ENCODE measurements around the gene CYB5RL. TPM values are rescaled to one million over a fixed set of nuclear protein-coding genes. Genes with fewer than 3 reads are reported as not detected.
A peak's percentile ranks its signal among the peaks of the same experiment; 100 is the strongest.

The CYB5RL gene
- total and polyA plus RNA-seq, 2 of the 8 experiments (the other 6 are each of a cell fraction or from before 2014, with no cell fraction given) = 13.2 to 14.1 TPM

DNA sequence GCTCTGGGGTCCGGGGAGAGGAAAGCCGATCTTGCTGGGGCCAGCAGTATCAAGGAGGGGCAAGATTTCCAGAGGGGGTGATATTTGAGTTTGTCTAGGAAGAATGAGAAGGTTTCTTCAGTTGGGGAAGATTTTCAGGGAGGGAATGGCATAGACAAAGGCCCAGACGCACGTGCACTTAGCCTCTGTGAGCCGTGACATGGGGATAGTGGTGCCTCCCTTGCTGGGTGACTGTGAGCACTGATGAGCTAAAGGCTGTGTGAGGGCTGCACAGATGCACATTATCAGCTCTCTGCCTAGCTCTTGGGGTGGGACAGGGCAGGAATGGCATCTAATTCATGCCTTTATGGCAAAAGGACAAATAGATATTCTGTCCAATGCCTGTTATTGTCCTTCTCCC is 48.8 kb downstream of the CYB5RL start:
- Histone ChIP-seq H3K9ac (replicated peaks in 1 of 4; ENCODE audit: extremely low read depth in 1 of 4, low read depth in 3 of 4, low read length in 3 of 4) (no peak overlapping the region), H2AFZ (ENCODE audit: low read length) (no peak overlapping the region), H4K20me1 (replicated peaks in 1 of 2; ENCODE audit: control insufficient read depth in 1 of 2, insufficient read depth in 2 of 2, low read length in 2 of 2) (no peaks in the 10 kb centered on the region), H4K5ac (ENCODE audit: insufficient read length, low read depth, low read length) (no peak overlapping the region), H3K79me2 (ENCODE audit: control insufficient read depth in 1 of 2, insufficient read depth in 2 of 2, low read length in 2 of 2) (no peaks in the 10 kb centered on the region), H2BK120ac (replicated peaks; ENCODE audit: low read depth, low read length) (no peak overlapping the region), H3K23me2 (ENCODE audit: low read depth, low read length) (no peaks in the 10 kb centered on the region; the same call in 1 of the 2 replicates), H3K4me1 (replicated peaks in 1 of 4; ENCODE audit: control insufficient read depth in 3 of 4, insufficient read depth in 4 of 4, low read length in 3 of 4) (no peaks in the 10 kb centered on the region; a peak in 2 of 7 replicates), H2BK20ac (ENCODE audit: low read length) (no peak overlapping the region), H3K9me3 (ENCODE audit: insufficient read depth in 2 of 2, low read depth in 1 of 2, low read length in 1 of 2) (no peaks in the 10 kb centered on the region), H3K36me3 (ENCODE audit: control insufficient read depth in 2 of 4, insufficient read depth in 4 of 4, low read length in 3 of 4) (no peaks in the 10 kb centered on the region), H2AK5ac (ENCODE audit: low read depth, low read length) (no peak overlapping the region), H3K4me2 (ENCODE audit: insufficient read depth in 1 of 2, low read depth in 2 of 2, low read length in 2 of 2) (no peak overlapping the region), H3K27me3 (replicated peaks in 1 of 4; ENCODE audit: control insufficient read depth in 3 of 4, extremely low read depth in 1 of 4, insufficient read depth in 3 of 4, low read length in 3 of 4) (no peaks in the 10 kb centered on the region), H3K23ac (ENCODE audit: insufficient read length) (no peak overlapping the region), H2BK5ac (ENCODE audit: low read depth, low read length) (no peak overlapping the region), H3K4ac (replicated peaks; ENCODE audit: insufficient read length, low read depth, low read length) (no peak overlapping the region), H2BK15ac (ENCODE audit: low read length) (no peak overlapping the region), H3K14ac (ENCODE audit: insufficient read length) (no peak overlapping the region), H3K79me1 (ENCODE audit: low read depth, low read length) (no peaks in the 10 kb centered on the region; the same call in 1 of the 2 replicates), H2BK12ac (ENCODE audit: low read depth, low read length) (0 out of 2 replicates have a peak overlapping the region, but pooled peaks have one; percentile 43), H3K56ac (replicated peaks; ENCODE audit: insufficient read length, low read depth, low read length) (no peak overlapping the region), H3K4me3 (ENCODE audit: extremely low read depth in 1 of 4, insufficient read depth in 2 of 4, low read depth in 3 of 4, low read length in 4 of 4) (no peak overlapping the region), H3K18ac (ENCODE audit: extremely low read depth, low read length) (no peak overlapping the region), H3K27ac (ENCODE audit: low read depth, low read length) (no peak overlapping the region), H4K91ac (replicated peaks; ENCODE audit: insufficient read length, low read length) (no peak overlapping the region), H4K8ac (ENCODE audit: extremely low read depth, insufficient read depth, low read length) (no peak overlapping the region; the same call in 1 of the 2 replicates)
- ChIA-PET CTCF (ENCODE audit: partially characterized antibody) (interaction anchor here (1.0 to 2.0 kb wide), 3 partner anchors 12 to 30 kb away, joined by 3 to 6 read pairs (median 3); no protein-coding TSS in a partner anchor), POLR2A (ENCODE audit: partially characterized antibody) (no interaction called here)
- 97% methylated on average over 5 of the region's 5 CpGs; no CpG with 5 or more reads in 1 of the 2 experiments for WGBS, 2 experiments (ENCODE audit: extremely low coverage in 1 of 2, insufficient coverage in 1 of 2, insufficient read length in 1 of 2, insufficient replicate concordance in 2 of 2, low coverage in 1 of 2, low lambda C conversion rate in 2 of 2, missing lambda C conversion rate in 1 of 2)
- DNase-seq (ENCODE audit: low read depth in 1 of 2, low spot score in 2 of 2) = no peak
- no peak for FAIRE-seq
- no peak for TF ChIP-seq CREB1 (IDR thresholded peaks at IDR 0.05)
- TF ChIP-seq, protein P1, sequence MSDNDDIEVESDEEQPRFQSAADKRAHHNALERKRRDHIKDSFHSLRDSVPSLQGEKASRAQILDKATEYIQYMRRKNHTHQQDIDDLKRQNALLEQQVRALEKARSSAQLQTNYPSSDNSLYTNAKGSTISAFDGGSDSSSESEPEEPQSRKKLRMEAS (IDR thresholded peaks at IDR 0.05) = no peak
- no peak for TF ChIP-seq SIRT6 (IDR thresholded peaks at IDR 0.05; ENCODE audit: low read length)

Other genes with a start within 250 kb of the CYB5RL start
- not detected in 2 replicates for gene LDLRAD1, start 181.8 kb downstream of the CYB5RL start, total RNA-seq (2021; fragmentation: NEBNext Ultra II Directional; extraction: Animal tissue kit (Norgen Biotek cat#: 25700))
- not detected in 2 replicates for gene LDLRAD1, start 181.8 kb downstream of the CYB5RL start, polyA plus RNA-seq (2011; rRNA removed)
- gene TMEM59, start 146.8 kb downstream of the CYB5RL start, total RNA-seq (2021; fragmentation: NEBNext Ultra II Directional; extraction: Animal tissue kit (Norgen Biotek cat#: 25700)) = 123 and 139 TPM in 2 replicates
- gene TMEM59, start 146.8 kb downstream of the CYB5RL start, polyA plus RNA-seq (2011; rRNA removed) = 71.2 and 116 TPM in 2 replicates
- 6.4 and 8.2 TPM in 2 replicates for gene TCEANC2, start 146.4 kb downstream of the CYB5RL start, total RNA-seq (2021; fragmentation: NEBNext Ultra II Directional; extraction: Animal tissue kit (Norgen Biotek cat#: 25700))
- gene TCEANC2, start 146.4 kb downstream of the CYB5RL start, polyA plus RNA-seq (2011; rRNA removed) = 4.0 and 4.2 TPM in 2 replicates
- gene CDCP2, start 47.0 kb downstream of the CYB5RL start, total RNA-seq (2021; fragmentation: NEBNext Ultra II Directional; extraction: Animal tissue kit (Norgen Biotek cat#: 25700)) = not detected in 2 replicates
- gene CDCP2, start 47.0 kb downstream of the CYB5RL start, polyA plus RNA-seq (2011; rRNA removed) = not detected in 2 replicates
- gene MRPL37, start 137 bp upstream of the CYB5RL start, total RNA-seq (2021; fragmentation: NEBNext Ultra II Directional; extraction: Animal tissue kit (Norgen Biotek cat#: 25700)) = 126 and 129 TPM in 2 replicates
- gene MRPL37, start 137 bp upstream of the CYB5RL start, polyA plus RNA-seq (2011; rRNA removed) = 45.5 and 66.6 TPM in 2 replicates
- gene SSBP3, start 206.4 kb upstream of the CYB5RL start, total RNA-seq (2021; fragmentation: NEBNext Ultra II Directional; extraction: Animal tissue kit (Norgen Biotek cat#: 25700)) = 133 and 134 TPM in 2 replicates
- gene SSBP3, start 206.4 kb upstream of the CYB5RL start, polyA plus RNA-seq (2011; rRNA removed) = 99.7 and 126 TPM in 2 replicates

Data from H1 (cell line).